ENCODE measurements around the gene MICALL1.

The MICALL1 gene

DNA sequence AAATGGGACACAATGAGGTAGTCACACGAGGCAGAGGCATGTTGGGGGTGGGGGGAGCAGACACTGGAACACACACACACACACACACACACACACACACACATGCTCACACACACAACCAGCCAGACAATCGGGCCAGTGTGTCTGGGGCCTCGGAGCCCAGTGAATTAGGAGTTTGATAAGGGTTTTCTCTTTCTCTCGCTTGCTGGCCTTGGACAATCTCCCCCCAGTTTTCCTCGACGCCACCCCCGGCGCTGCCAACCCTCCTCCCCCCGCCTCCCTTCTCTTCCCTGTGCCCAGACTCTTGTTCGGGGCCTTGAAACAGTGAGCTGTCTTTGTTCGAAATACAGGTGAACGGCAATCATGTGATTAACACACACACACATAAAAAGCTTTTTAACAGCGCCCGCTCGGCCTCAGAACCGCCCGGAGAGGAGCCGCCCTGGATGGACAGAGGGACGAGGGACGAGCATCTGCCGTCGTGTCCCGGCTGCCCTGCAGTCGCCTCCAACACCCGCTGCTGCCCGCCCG is 79.7 kb downstream of the MICALL1 start:
- no peak overlapping the region for H4K5ac ChIP-seq (ENCODE audit: low read length)
- no peak overlapping the region for H3K4me2 ChIP-seq (ENCODE audit: low read length)
- no peak overlapping the region for H3K56ac ChIP-seq (ENCODE audit: low read length)
- H3K27me3 ChIP-seq (ENCODE audit: insufficient read depth, low read length, poor library complexity): no peaks in the 10 kb centered on the region
- H3K4me1 ChIP-seq (ENCODE audit: control insufficient read depth, low read depth, low read length): peaks cover 10% of the 10 kb centered on the region
- no peak overlapping the region for H3K18ac ChIP-seq (ENCODE audit: low read length)
- no peak overlapping the region for H3K4ac ChIP-seq (ENCODE audit: low read depth, low read length)
- no peak overlapping the region for H4K8ac ChIP-seq (ENCODE audit: low read depth, low read length)
- no peak overlapping the region for H2AK5ac ChIP-seq (ENCODE audit: low read length)
- DNase-seq: no peak
- no peak overlapping the region for H2BK120ac ChIP-seq (ENCODE audit: low read depth, low read length)
- no peaks in the 10 kb centered on the region for H3K79me2 ChIP-seq (ENCODE audit: control insufficient read depth, insufficient read depth, low read length)
- no peak overlapping the region for H3K27ac ChIP-seq (ENCODE audit: low read depth, low read length)
- no peak overlapping the region for H3K9ac ChIP-seq (ENCODE audit: low read length)
- H3K79me1 ChIP-seq (ENCODE audit: low read length): no peaks in the 10 kb centered on the region
- H3K4me3 ChIP-seq (ENCODE audit: low read length): no peak overlapping the region
- H2BK5ac ChIP-seq (ENCODE audit: low read length): no peak overlapping the region
- no peak overlapping the region for H2BK15ac ChIP-seq (replicated peaks; ENCODE audit: low read depth)
- H3K23ac ChIP-seq (ENCODE audit: low read length): no peak overlapping the region
- H3K36me3 ChIP-seq (ENCODE audit: control insufficient read depth, insufficient read depth, low read length): no peaks in the 10 kb centered on the region
- WGBS (ENCODE audit: extremely low coverage, insufficient coverage, low lambda C conversion rate): no CpG with 5 or more reads among the region's 27 CpGs

- Histone ChIP-seq H3K9ac (ENCODE audit: low read length) (no peak overlapping the region), H3K4me2 (ENCODE audit: low read length) (no peak overlapping the region), H2AK5ac (ENCODE audit: low read length) (no peak overlapping the region), H3K27me3 (ENCODE audit: insufficient read depth, low read length, poor library complexity) (no peaks in the 10 kb centered on the region), H3K4ac (ENCODE audit: low read depth, low read length) (no peak overlapping the region), H3K4me1 (ENCODE audit: control insufficient read depth, low read depth, low read length) (peaks cover 10% of the 10 kb centered on the region), H3K23ac (ENCODE audit: low read length) (no peak overlapping the region), H4K8ac (ENCODE audit: low read depth, low read length) (no peak overlapping the region), H2BK120ac (ENCODE audit: low read depth, low read length) (no peak overlapping the region), H3K4me3 (ENCODE audit: low read length) (no peak overlapping the region), H3K36me3 (ENCODE audit: control insufficient read depth, insufficient read depth, low read length) (no peaks in the 10 kb centered on the region), H3K79me2 (ENCODE audit: control insufficient read depth, insufficient read depth, low read length) (no peaks in the 10 kb centered on the region), H2BK5ac (ENCODE audit: low read length) (no peak overlapping the region), H3K56ac (ENCODE audit: low read length) (no peak overlapping the region), H4K5ac (ENCODE audit: low read length) (no peak overlapping the region), H2BK15ac (replicated peaks; ENCODE audit: low read depth) (no peak overlapping the region), H3K79me1 (ENCODE audit: low read length) (no peaks in the 10 kb centered on the region), H3K18ac (ENCODE audit: low read length) (no peak overlapping the region), H3K27ac (ENCODE audit: low read depth, low read length) (no peak overlapping the region)
- DNase-seq: no peak
- WGBS (ENCODE audit: extremely low coverage, insufficient coverage, low lambda C conversion rate): no CpG with 5 or more reads among the region's 7 CpGs
Measured at GRCh38 chr22:37986371-37986770, 80.3 kb downstream of the MICALL1 start.

DNA sequence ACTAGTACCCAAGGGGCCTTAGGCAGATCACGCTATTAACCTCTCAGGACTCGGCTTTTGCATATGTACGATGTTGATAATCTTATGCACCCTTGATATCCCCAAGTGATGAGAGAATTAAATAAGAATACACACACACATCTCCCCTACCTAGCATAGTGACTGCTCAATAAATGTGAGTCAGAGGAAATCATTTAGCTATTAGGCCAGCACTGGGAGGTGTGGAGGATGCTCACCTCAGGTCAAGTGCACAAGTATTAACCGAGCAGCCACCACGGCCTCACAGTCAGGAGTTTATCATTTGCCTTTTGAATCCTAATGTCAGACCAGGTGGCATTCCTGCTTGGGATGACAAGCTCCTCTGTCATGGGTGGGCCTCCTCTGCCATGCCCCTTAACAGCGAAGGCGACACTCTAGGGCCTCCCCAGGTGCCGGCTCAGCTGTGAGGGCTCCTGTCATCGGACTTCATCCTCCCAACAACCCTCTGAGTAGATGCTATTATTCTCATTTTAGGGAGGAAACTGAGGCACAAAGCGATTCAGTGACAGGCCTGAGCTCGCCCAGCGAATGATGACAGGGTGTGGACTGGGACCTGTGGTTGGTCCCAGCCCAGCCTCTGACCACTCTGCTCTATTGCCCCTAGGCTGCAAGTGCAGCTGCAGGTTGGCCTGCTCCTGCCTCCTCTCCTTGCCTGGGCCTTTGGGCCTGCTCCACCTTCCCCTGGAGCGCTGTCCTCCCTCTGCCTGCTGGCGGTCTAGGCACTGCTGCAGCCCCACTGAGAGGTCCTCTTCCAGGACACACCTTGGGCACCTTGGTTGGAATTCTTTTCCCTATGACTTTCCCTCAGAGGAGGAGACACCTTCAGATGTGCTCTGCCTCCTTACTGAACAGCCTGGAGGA is 83.3 kb downstream of the MICALL1 start:
- WGBS (ENCODE audit: extremely low coverage, insufficient coverage, low lambda C conversion rate): no CpG with 5 or more reads among the region's 14 CpGs
- Histone ChIP-seq H3K79me2 (ENCODE audit: control insufficient read depth, insufficient read depth, low read length) (no peaks in the 10 kb centered on the region), H3K9ac (ENCODE audit: low read length) (no peak overlapping the region), H3K56ac (ENCODE audit: low read length) (no peak overlapping the region), H2AK5ac (ENCODE audit: low read length) (no peak overlapping the region), H3K4me1 (ENCODE audit: control insufficient read depth, low read depth, low read length) (peaks cover 10% of the 10 kb centered on the region), H2BK15ac (replicated peaks; ENCODE audit: low read depth) (no peak overlapping the region), H3K27ac (ENCODE audit: low read depth, low read length) (no peak overlapping the region), H2BK5ac (ENCODE audit: low read length) (no peak overlapping the region), H4K8ac (ENCODE audit: low read depth, low read length) (no peak overlapping the region), H3K27me3 (ENCODE audit: insufficient read depth, low read length, poor library complexity) (no peaks in the 10 kb centered on the region), H4K5ac (ENCODE audit: low read length) (no peak overlapping the region), H3K18ac (ENCODE audit: low read length) (no peak overlapping the region), H2BK120ac (ENCODE audit: low read depth, low read length) (no peak overlapping the region), H3K36me3 (ENCODE audit: control insufficient read depth, insufficient read depth, low read length) (no peaks in the 10 kb centered on the region), H3K79me1 (ENCODE audit: low read length) (no peaks in the 10 kb centered on the region), H3K23ac (ENCODE audit: low read length) (no peak overlapping the region), H3K4ac (ENCODE audit: low read depth, low read length) (no peak overlapping the region), H3K4me2 (ENCODE audit: low read length) (no peak overlapping the region), H3K4me3 (ENCODE audit: low read length) (no peak overlapping the region)
- no peak for DNase-seq

- Histone ChIP-seq H3K4ac (ENCODE audit: low read depth, low read length) (no peak overlapping the region), H4K5ac (ENCODE audit: low read length) (no peak overlapping the region), H4K8ac (ENCODE audit: low read depth, low read length) (no peak overlapping the region), H3K27me3 (ENCODE audit: insufficient read depth, low read length, poor library complexity) (no peaks in the 10 kb centered on the region), H3K36me3 (ENCODE audit: control insufficient read depth, insufficient read depth, low read length) (no peaks in the 10 kb centered on the region), H3K4me3 (ENCODE audit: low read length) (no peak overlapping the region), H2BK5ac (ENCODE audit: low read length) (no peak overlapping the region), H3K9ac (ENCODE audit: low read length) (no peak overlapping the region), H3K79me2 (ENCODE audit: control insufficient read depth, insufficient read depth, low read length) (no peaks in the 10 kb centered on the region), H3K23ac (ENCODE audit: low read length) (no peak overlapping the region), H2BK15ac (replicated peaks; ENCODE audit: low read depth) (no peak overlapping the region), H3K27ac (ENCODE audit: low read depth, low read length) (no peak overlapping the region), H3K79me1 (ENCODE audit: low read length) (no peaks in the 10 kb centered on the region), H3K18ac (ENCODE audit: low read length) (no peak overlapping the region), H2AK5ac (ENCODE audit: low read length) (no peak overlapping the region), H3K4me1 (ENCODE audit: control insufficient read depth, low read depth, low read length) (peaks cover 2% of the 10 kb centered on the region), H3K56ac (ENCODE audit: low read length) (no peak overlapping the region), H2BK120ac (ENCODE audit: low read depth, low read length) (no peak overlapping the region), H3K4me2 (ENCODE audit: low read length) (no peak overlapping the region)
- DNase-seq: no peak
- WGBS (ENCODE audit: extremely low coverage, insufficient coverage, low lambda C conversion rate): no CpG with 5 or more reads among the region's 5 CpGs
Measured at GRCh38 chr22:37990301-37990700, 84.2 kb downstream of the MICALL1 start.

DNA sequence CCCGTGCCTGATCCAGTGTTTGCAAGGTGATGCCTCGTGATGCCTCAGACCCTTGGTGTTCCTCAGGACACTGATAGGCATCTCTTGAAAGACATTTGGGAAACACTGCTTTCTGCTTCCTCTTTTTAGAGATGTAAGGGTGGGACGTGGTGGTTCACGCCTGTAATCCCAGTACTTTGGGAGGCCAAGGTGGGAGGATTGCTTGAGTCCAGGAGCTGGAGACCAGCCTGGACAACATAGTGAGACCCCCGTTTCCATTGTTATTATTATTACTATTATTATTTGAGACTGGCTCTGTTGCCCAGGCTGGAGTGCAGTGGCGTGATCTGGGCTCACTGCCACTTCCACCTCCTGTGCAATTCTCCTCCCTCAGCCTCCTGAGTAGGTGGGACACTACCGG is 84.8 kb downstream of the MICALL1 start:
- Histone ChIP-seq H3K4ac (ENCODE audit: low read depth, low read length) (no peak overlapping the region), H2BK5ac (ENCODE audit: low read length) (no peak overlapping the region), H2BK120ac (ENCODE audit: low read depth, low read length) (no peak overlapping the region), H3K79me1 (ENCODE audit: low read length) (no peaks in the 10 kb centered on the region), H3K4me3 (ENCODE audit: low read length) (no peak overlapping the region), H3K79me2 (ENCODE audit: control insufficient read depth, insufficient read depth, low read length) (no peaks in the 10 kb centered on the region), H4K8ac (ENCODE audit: low read depth, low read length) (no peak overlapping the region), H3K27me3 (ENCODE audit: insufficient read depth, low read length, poor library complexity) (no peaks in the 10 kb centered on the region), H3K27ac (ENCODE audit: low read depth, low read length) (no peak overlapping the region), H3K23ac (ENCODE audit: low read length) (no peak overlapping the region), H3K36me3 (ENCODE audit: control insufficient read depth, insufficient read depth, low read length) (no peaks in the 10 kb centered on the region), H4K5ac (ENCODE audit: low read length) (no peak overlapping the region), H3K4me1 (ENCODE audit: control insufficient read depth, low read depth, low read length) (no peaks in the 10 kb centered on the region), H3K18ac (ENCODE audit: low read length) (no peak overlapping the region), H3K56ac (ENCODE audit: low read length) (no peak overlapping the region), H3K9ac (ENCODE audit: low read length) (no peak overlapping the region), H3K4me2 (ENCODE audit: low read length) (no peak overlapping the region), H2BK15ac (replicated peaks; ENCODE audit: low read depth) (no peak overlapping the region), H2AK5ac (ENCODE audit: low read length) (no peak overlapping the region)
- WGBS (ENCODE audit: extremely low coverage, insufficient coverage, low lambda C conversion rate): no CpG with 5 or more reads among the region's 7 CpGs
- DNase-seq: no peak

Data from mesendoderm (in vitro differentiated cells).